ENCODE results near the gene RNF128.

RNF128 gene

DNA sequence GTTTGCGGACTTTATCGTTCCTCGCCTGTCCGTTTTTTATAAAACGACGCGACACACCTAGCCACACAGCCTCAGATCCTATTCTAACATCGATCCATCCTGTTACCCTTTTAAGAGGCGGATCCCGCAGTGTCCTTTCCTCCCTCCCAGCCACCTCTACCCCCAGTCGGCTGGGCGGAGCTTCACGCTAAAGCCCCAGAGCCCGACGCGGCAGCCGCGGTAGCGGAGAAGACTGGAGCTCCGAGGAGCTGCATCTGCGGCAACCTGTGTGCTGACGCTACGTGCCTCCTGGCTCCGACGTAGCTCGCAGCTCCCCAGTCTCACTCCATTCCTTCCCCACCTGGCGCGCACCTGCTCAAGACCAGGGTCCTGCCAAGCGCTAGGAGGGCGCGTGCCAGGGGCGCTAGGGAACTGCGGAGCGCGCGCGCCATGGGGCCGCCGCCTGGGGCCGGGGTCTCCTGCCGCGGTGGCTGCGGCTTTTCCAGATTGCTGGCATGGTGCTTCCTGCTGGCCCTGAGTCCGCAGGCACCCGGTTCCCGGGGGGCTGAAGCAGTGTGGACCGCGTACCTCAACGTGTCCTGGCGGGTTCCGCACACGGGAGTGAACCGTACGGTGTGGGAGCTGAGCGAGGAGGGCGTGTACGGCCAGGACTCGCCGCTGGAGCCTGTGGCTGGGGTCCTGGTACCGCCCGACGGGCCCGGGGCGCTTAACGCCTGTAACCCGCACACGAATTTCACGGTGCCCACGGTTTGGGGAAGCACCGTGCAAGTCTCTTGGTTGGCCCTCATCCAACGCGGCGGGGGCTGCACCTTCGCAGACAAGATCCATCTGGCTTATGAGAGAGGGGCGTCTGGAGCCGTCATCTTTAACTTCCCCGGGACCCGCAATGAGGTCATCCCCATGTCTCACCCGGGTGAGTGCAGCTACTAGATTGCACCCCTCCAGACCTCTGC lies at the start of gene RNF128:
TSS of gene RNF128 (plus strand) at position 217 of the 953 bp plus-strand sequence. CDS start at position 430, 213 bp downstream.
- Mint-ChIP-seq H3K27ac (no peak within 1 kb of the TSS), H3K4me3 (peak within 1 kb of the TSS; percentile 58), H3K4me1 (no peaks in the 10 kb centered on the region), H3K9me3 (no peaks in the 10 kb centered on the region), H3K36me3 (no peaks in the 10 kb centered on the region)
- DNase-seq (ENCODE audit: low spot score in 2 of 2) (no peak), ATAC-seq (peak; percentile 58)

GRCh38 chrX:106680716-106681115 lies 45.8 kb upstream of the RNF128 start:
- H3K27ac Mint-ChIP-seq, result no peak overlapping the region

GRCh38 chrX:106684207-106684606 lies 42.3 kb upstream of the RNF128 start:
- H3K36me3 Mint-ChIP-seq, result no peaks in the 10 kb centered on the region
- ATAC-seq (no peak), DNase-seq (ENCODE audit: low spot score in 2 of 2) (no peak)
- H3K4me1 Mint-ChIP-seq, result no peaks in the 10 kb centered on the region
- peaks cover 6% of the 10 kb centered on the region for H3K9me3 Mint-ChIP-seq
- no peak overlapping the region for H3K4me3 Mint-ChIP-seq
- H3K27ac Mint-ChIP-seq, result no peak overlapping the region

More at GRCh38 chrX:106680716-106681115, 45.8 kb upstream of the RNF128 start:
- Mint-ChIP-seq H3K4me3 (no peak overlapping the region), H3K9me3 (peaks cover 5% of the 10 kb centered on the region), H3K4me1 (no peaks in the 10 kb centered on the region), H3K36me3 (no peaks in the 10 kb centered on the region)
- DNase-seq (ENCODE audit: low spot score in 2 of 2) (no peak), ATAC-seq (no peak)

DNA sequence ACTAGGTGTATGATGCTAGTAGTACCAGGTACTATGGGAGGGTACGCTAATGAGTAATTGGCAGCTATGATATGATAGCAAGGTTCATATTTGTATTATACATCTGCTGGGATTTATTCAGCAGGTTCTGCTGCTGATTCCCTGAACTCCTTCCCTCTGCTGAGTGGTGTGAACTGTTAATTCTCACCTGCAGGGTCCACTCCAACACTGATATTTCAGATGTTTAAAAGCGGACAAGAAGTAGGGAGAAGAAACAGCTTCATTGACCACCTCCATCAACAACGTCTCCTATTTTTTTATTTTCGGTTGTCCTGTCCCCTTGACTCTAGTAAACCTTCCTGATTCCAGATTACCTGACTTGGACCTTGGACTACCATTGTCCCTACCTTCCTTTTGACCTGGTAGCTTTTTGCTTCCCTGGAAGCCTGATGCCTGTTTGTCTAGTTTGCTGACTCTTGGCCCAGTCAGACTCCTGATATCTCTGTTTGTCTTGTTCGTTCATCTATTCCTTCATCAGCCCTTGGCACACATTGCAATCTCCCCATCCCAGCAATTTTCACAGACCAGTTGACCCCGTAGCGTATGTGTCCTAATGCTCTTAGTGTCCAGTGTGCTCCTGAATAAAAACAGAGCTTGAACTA lies 34.0 kb upstream of the RNF128 start:
- no peaks in the 10 kb centered on the region for H3K36me3 Mint-ChIP-seq
- no peak for DNase-seq (ENCODE audit: low spot score in 2 of 2)

GRCh38 chrX:106696502-106696901 lies 30.0 kb upstream of the RNF128 start:
- ATAC-seq, result no peak
- Mint-ChIP-seq H3K27ac (no peak overlapping the region), H3K9me3 (no peaks in the 10 kb centered on the region), H3K36me3 (no peaks in the 10 kb centered on the region), H3K4me1 (no peaks in the 10 kb centered on the region), H3K4me3 (no peak overlapping the region)
- no peak for DNase-seq (ENCODE audit: low spot score in 2 of 2)

More for the DNA sequence above, 34.0 kb upstream of the RNF128 start:
- no peaks in the 10 kb centered on the region for H3K4me1 Mint-ChIP-seq
- no peak for ATAC-seq
- H3K4me3 Mint-ChIP-seq, result no peak overlapping the region
- no peaks in the 10 kb centered on the region for H3K9me3 Mint-ChIP-seq
- no peak overlapping the region for H3K27ac Mint-ChIP-seq

- no peak for ATAC-seq
- Mint-ChIP-seq H3K27ac (no peak overlapping the region), H3K9me3 (no peaks in the 10 kb centered on the region), H3K4me3 (no peak overlapping the region), H3K36me3 (no peaks in the 10 kb centered on the region), H3K4me1 (no peaks in the 10 kb centered on the region)
- DNase-seq (ENCODE audit: low spot score in 2 of 2), result no peak
Observed at GRCh38 chrX:106698693-106699092, 27.8 kb upstream of the RNF128 start.

DNA sequence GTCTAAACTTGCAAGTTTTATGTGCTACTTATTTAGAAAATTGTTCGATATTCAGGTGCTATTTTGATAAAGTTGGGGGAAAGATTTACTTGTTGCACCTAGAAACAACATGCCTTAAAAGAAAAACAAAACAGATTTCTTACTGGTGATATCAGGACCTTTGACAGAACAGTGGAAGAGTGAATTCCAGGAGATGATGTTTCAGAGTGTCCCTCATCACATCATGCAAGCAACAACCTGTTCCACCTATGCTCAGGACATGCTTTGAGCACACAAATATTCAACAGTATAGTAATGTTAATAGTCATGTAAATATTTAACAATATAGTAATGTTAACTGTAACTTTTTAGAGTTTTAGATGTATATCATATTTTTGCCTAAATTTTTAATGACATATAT lies 23.9 kb upstream of the RNF128 start:
- H3K27ac Mint-ChIP-seq, result no peak overlapping the region
- no peak for DNase-seq (ENCODE audit: low spot score in 2 of 2)
- H3K4me3 Mint-ChIP-seq, result no peak overlapping the region
- H3K9me3 Mint-ChIP-seq, result no peaks in the 10 kb centered on the region
- no peak for ATAC-seq
- H3K36me3 Mint-ChIP-seq, result no peaks in the 10 kb centered on the region
- no peaks in the 10 kb centered on the region for H3K4me1 Mint-ChIP-seq

GRCh38 chrX:106706466-106706865 lies 20.0 kb upstream of the RNF128 start:
- DNase-seq (ENCODE audit: low spot score in 2 of 2) (no peak), ATAC-seq (no peak)
- no peaks in the 10 kb centered on the region for H3K9me3 Mint-ChIP-seq
- H3K36me3 Mint-ChIP-seq, result no peaks in the 10 kb centered on the region
- H3K4me1 Mint-ChIP-seq, result no peaks in the 10 kb centered on the region
- H3K4me3 Mint-ChIP-seq, result no peak overlapping the region
- H3K27ac Mint-ChIP-seq, result no peak overlapping the region

- peak; percentile 75 for ATAC-seq
- H3K9me3 Mint-ChIP-seq, result no peaks in the 10 kb centered on the region
- no peak for DNase-seq (ENCODE audit: low spot score in 2 of 2)
- H3K4me3 Mint-ChIP-seq, result no peak overlapping the region
- no peak overlapping the region for H3K27ac Mint-ChIP-seq
- H3K4me1 Mint-ChIP-seq, result no peaks in the 10 kb centered on the region
- no peaks in the 10 kb centered on the region for H3K36me3 Mint-ChIP-seq
Observed at GRCh38 chrX:106707771-106708454, 18.6 kb upstream of the RNF128 start.

DNA sequence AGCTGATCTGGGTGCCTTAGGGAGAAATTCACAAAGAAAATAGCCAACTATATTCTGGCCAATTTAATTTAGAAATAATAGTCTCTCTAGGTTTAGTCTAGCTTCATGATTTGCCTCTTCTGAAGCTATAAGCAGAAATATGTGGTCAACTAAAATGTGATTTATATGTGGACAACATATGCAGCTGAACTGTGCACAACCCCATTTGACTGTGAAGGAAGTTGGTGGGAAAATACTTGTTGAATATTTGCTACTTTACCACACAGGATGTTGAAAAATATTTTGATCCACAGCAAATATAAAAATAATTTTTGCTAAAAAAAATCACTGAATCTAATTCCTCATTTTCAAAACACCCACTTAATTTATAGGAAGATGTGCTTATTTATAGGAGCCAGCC lies 15.7 kb upstream of the RNF128 start:
- no peaks in the 10 kb centered on the region for H3K36me3 Mint-ChIP-seq
- ATAC-seq (no peak), DNase-seq (ENCODE audit: low spot score in 2 of 2) (no peak)
- H3K27ac Mint-ChIP-seq, result no peak overlapping the region
- no peak overlapping the region for H3K4me3 Mint-ChIP-seq
- H3K4me1 Mint-ChIP-seq, result no peaks in the 10 kb centered on the region
- no peaks in the 10 kb centered on the region for H3K9me3 Mint-ChIP-seq

DNA sequence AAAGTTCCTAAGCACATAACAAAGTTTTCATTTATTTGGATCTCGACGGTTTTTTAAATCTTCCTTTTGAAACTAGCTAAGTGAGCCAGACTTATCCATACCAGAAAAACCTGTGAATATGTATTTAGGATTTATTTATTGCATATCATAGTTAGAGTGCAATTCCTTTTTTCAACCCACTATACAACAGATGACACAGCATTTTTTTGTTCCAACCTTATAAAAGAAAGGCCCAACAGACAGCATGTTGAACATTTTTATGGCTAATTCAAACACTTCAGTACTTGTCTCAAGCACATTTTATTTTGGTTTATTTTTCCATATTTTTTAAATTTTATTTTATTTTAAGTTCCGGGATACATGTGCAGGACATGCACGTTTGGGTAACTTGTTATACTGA lies 15.1 kb upstream of the RNF128 start:
- no peaks in the 10 kb centered on the region for H3K4me1 Mint-ChIP-seq
- H3K27ac Mint-ChIP-seq, result no peak overlapping the region
- no peaks in the 10 kb centered on the region for H3K9me3 Mint-ChIP-seq
- no peak for ATAC-seq
- no peaks in the 10 kb centered on the region for H3K36me3 Mint-ChIP-seq
- DNase-seq (ENCODE audit: low spot score in 2 of 2), result no peak
- no peak overlapping the region for H3K4me3 Mint-ChIP-seq

- Mint-ChIP-seq H3K9me3 (no peaks in the 10 kb centered on the region), H3K4me3 (no peak overlapping the region)
Observed at GRCh38 chrX:106716004-106716403, 10.5 kb upstream of the RNF128 start.

DNA sequence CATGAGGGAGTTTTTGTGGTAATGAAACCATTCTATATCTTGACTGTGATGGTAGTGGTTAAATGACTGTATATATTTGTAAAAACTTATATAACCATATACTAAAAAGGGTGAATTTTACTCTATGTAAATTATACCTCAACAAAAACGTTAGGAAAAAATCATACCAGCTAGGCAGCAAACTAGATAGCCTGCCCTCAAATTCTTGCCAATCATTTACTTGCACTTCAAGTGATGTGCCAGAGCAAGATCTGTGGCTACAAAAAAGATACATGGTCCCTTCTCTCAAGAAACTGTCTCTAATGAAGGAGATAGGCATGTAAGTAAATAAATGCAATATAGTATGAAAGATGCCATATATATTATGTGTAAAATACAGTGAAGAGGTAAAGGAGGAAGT lies 10.0 kb upstream of the RNF128 start:
- no peaks in the 10 kb centered on the region for H3K9me3 Mint-ChIP-seq
- H3K4me3 Mint-ChIP-seq, result no peak overlapping the region
- H3K27ac Mint-ChIP-seq, result no peak overlapping the region
- ATAC-seq (no peak), DNase-seq (ENCODE audit: low spot score in 2 of 2) (no peak)
- no peaks in the 10 kb centered on the region for H3K4me1 Mint-ChIP-seq
- H3K36me3 Mint-ChIP-seq, result no peaks in the 10 kb centered on the region

More at GRCh38 chrX:106716004-106716403, 10.5 kb upstream of the RNF128 start:
- Mint-ChIP-seq H3K4me1 (no peaks in the 10 kb centered on the region), H3K36me3 (no peaks in the 10 kb centered on the region), H3K27ac (no peak overlapping the region)
- no peak for ATAC-seq
- no peak for DNase-seq (ENCODE audit: low spot score in 2 of 2)

- ATAC-seq (no peak), DNase-seq (ENCODE audit: low spot score in 2 of 2) (no peak)
- no peaks in the 10 kb centered on the region for H3K36me3 Mint-ChIP-seq
- H3K27ac Mint-ChIP-seq, result no peak overlapping the region
- no peaks in the 10 kb centered on the region for H3K9me3 Mint-ChIP-seq
- no peak overlapping the region for H3K4me3 Mint-ChIP-seq
- no peaks in the 10 kb centered on the region for H3K4me1 Mint-ChIP-seq
Observed at GRCh38 chrX:106718709-106719108, 7.8 kb upstream of the RNF128 start.

DNA sequence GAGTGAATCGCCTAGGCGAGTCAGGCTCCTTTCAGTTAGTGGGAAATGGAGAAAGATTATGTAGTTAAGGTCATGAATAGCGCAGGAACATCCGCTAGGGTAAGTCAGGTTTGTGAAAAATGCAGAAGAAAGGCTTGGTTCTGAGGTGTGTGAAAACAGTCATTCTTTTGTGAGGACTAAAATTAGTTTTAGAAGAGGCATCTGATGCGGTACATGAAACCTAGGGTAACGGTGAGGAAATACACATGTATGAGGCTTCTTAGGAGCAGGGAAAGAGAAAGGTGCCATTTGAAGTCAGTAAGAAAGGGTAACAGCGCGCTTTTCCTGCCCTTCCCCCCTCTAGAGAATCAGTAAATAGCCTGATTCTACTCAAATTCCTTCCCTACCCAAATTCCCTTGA lies 570 bp upstream of the RNF128 start:
- Mint-ChIP-seq H3K9me3 (no peaks in the 10 kb centered on the region), H3K27ac (no peak overlapping the region), H3K4me3 (peak overlapping the region; percentile 58), H3K36me3 (no peaks in the 10 kb centered on the region), H3K4me1 (no peaks in the 10 kb centered on the region)
- ATAC-seq (no peak), DNase-seq (ENCODE audit: low spot score in 2 of 2) (no peak)

Measured in stimulated activated effector memory CD8-positive, alpha-beta T cell treated with anti-CD3 and anti-CD28 coated beads, Interleukin-12 subunit alpha, Interleukin-12 subunit beta, amount 100 ng/mL, for 72 hours (primary cell).